DOHH2 (cell line): ENCODE results near the gene ZNF81.

Source experiments
- EZH2phosphoT487 ChIP-seq: fragments of 200-600 bp; sonication (generic); IDR thresholded peaks from 2 replicates; pipeline ENCODE4 v1.6.1; 2017; ENCODE audit warnings: borderline replicate concordance, mild to moderate bottlenecking, antibody characterized with exemption, low read length, moderate library complexity, mixed read lengths
- TF ChIP-seq, protein P1 (sequence below): fragments of 200-600 bp; sonication (generic); IDR thresholded peaks from one replicate; pipeline ENCODE4 v1.5.1; 2014; ENCODE audit warnings: antibody characterized with exemption, mild to moderate bottlenecking, low read depth, low read length; ENCODE audit not compliant: poor library complexity, severe bottlenecking

DNA sequence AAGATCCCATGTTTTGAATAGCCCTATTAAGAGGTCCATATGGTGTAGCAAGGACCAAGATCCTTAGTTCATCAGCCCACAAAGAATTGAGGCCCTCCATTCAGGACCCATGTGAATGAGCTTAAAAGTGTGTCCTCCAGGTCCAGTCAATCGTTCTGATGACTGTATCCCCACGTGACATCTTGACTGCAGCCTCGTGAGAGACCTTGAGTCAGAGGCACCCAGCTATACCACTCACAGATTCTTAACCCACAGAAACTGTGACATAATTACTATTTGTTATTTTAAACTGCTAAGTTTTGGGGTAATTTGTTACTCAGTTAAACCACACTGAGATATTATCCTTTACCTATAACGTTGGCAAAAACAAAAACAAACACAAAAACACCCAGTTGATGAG is 104.7 kb downstream of the ZNF81 start:
- TF ChIP-seq, protein P1, sequence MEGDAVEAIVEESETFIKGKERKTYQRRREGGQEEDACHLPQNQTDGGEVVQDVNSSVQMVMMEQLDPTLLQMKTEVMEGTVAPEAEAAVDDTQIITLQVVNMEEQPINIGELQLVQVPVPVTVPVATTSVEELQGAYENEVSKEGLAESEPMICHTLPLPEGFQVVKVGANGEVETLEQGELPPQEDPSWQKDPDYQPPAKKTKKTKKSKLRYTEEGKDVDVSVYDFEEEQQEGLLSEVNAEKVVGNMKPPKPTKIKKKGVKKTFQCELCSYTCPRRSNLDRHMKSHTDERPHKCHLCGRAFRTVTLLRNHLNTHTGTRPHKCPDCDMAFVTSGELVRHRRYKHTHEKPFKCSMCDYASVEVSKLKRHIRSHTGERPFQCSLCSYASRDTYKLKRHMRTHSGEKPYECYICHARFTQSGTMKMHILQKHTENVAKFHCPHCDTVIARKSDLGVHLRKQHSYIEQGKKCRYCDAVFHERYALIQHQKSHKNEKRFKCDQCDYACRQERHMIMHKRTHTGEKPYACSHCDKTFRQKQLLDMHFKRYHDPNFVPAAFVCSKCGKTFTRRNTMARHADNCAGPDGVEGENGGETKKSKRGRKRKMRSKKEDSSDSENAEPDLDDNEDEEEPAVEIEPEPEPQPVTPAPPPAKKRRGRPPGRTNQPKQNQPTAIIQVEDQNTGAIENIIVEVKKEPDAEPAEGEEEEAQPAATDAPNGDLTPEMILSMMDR, result no peak
- no peak for TF ChIP-seq EZH2phosphoT487
